GM18907 (cell line): ENCODE data around the gene ACIN1.

ENCODE experiments used
- ATAC-seq: cut with Tn5 transposase; IDR thresholded peaks from one replicate; pipeline ENCODE4 v1.9.1; 2021; ENCODE audit warnings: mild to moderate bottlenecking, moderate library complexity; ENCODE audit not compliant: unreplicated experiment

The ACIN1 gene

GRCh38 chr14:23045419-23046357 lies 49.2 kb downstream of the ACIN1 start:
- no peak for ATAC-seq

GRCh38 chr14:23044840-23045239 lies 50.1 kb downstream of the ACIN1 start:
- ATAC-seq = no peak

GRCh38 chr14:23043754-23044153 lies 51.2 kb downstream of the ACIN1 start:
- no peak for ATAC-seq

GRCh38 chr14:23043145-23043544 lies 51.8 kb downstream of the ACIN1 start:
- no peak for ATAC-seq

- ATAC-seq = no peak
Measured at GRCh38 chr14:23042162-23042965, 52.6 kb downstream of the ACIN1 start, which contains the start of gene PSMB11. TSS of gene PSMB11 (plus strand) at chr14:23042212. CDS start at chr14:23042226, 14 bp downstream.

GRCh38 chr14:23041729-23042128 lies 53.2 kb downstream of the ACIN1 start:
- no peak for ATAC-seq

GRCh38 chr14:23040100-23040499 lies 54.8 kb downstream of the ACIN1 start:
- no peak for ATAC-seq

GRCh38 chr14:23035303-23036144 lies 59.4 kb downstream of the ACIN1 start:
- ATAC-seq = no peak

GRCh38 chr14:23034498-23035302 lies 60.2 kb downstream of the ACIN1 start, which contains the start of gene PSMB5:
TSS of gene PSMB5 (minus strand) at chr14:23034900. CDS start at chr14:23034881, 19 bp downstream.
- ATAC-seq = peak; percentile 92

- no peak for ATAC-seq
Measured at GRCh38 chr14:23033801-23034497, 61.0 kb downstream of the ACIN1 start.

- no peak for ATAC-seq
Measured at GRCh38 chr14:23033251-23033727, 61.6 kb downstream of the ACIN1 start.

- ATAC-seq = no peak
Measured at GRCh38 chr14:23030936-23031335, 64.0 kb downstream of the ACIN1 start.

- ATAC-seq = no peak
Measured at GRCh38 chr14:23028799-23029198, 66.1 kb downstream of the ACIN1 start.

- ATAC-seq = no peak
Measured at GRCh38 chr14:23025151-23025814, 69.7 kb downstream of the ACIN1 start.

- no peak for ATAC-seq
Measured at GRCh38 chr14:23024612-23025075, 70.3 kb downstream of the ACIN1 start.

GRCh38 chr14:23023795-23024152 lies 71.2 kb downstream of the ACIN1 start:
- ATAC-seq = no peak

- no peak for ATAC-seq
Measured at GRCh38 chr14:23023022-23023794, 71.7 kb downstream of the ACIN1 start.
